GM23338 (cell line): Measurements from ENCODE around the gene ALDH3A2. TPM values are rescaled to one million over a fixed set of nuclear protein-coding genes. Genes with fewer than 3 reads are reported as not detected.

ENCODE experiments used
- ATAC-seq: fragments of 200-7000 bp; cut with Tn5 transposase; 3 replicates; pipeline ENCODE4 v1.9.1; 2020
- DNase-seq: peaks from one replicate; pipeline ENCODE4 v3.0.0-alpha.2; 2015; ENCODE audit warnings: low spot score
- H2AFZ ChIP-seq: fragments of 200-600 bp; sonication (generic); 2 replicates; pipeline ENCODE4 v1.8.0; 2016; ENCODE audit warnings: antibody characterized with exemption, mild to moderate bottlenecking, moderate library complexity
- H3F3A ChIP-seq: fragments of 200-600 bp; sonication (generic); replicated peaks from 2 replicates; pipeline ENCODE4 v1.8.0; 2017; ENCODE audit warnings: antibody characterized with exemption, mixed run types, low read depth
- H3K27ac ChIP-seq: fragments of 200-600 bp; sonication (generic); 2 replicates; pipeline ENCODE4 v1.6.1; 2016; ENCODE audit warnings: low read depth
- H3K27me3 ChIP-seq: fragments of 200-600 bp; sonication (generic); 2 replicates; pipeline ENCODE4 v1.8.0; 2016; ENCODE audit warnings: mild to moderate bottlenecking, mixed run types, moderate library complexity; ENCODE audit not compliant: insufficient read depth
- H3K36me3 ChIP-seq: fragments of 200-600 bp; sonication (generic); 2 replicates; pipeline ENCODE4 v1.8.0; 2016; ENCODE audit warnings: mild to moderate bottlenecking; ENCODE audit not compliant: insufficient read depth
- H3K4me1 ChIP-seq: fragments of 200-600 bp; sonication (generic); 2 replicates; pipeline ENCODE4 v1.8.0; 2016; ENCODE audit warnings: mild to moderate bottlenecking, moderate library complexity; ENCODE audit not compliant: insufficient read depth
- H3K4me2 ChIP-seq: fragments of 200-600 bp; sonication (generic); 2 replicates; pipeline ENCODE4 v1.7.1; 2017; ENCODE audit warnings: mixed run types
- H3K4me3 ChIP-seq: fragments of 200-600 bp; sonication (generic); 2 replicates; pipeline ENCODE4 v1.6.1; 2016; ENCODE audit warnings: mixed run types
- H3K79me2 ChIP-seq: fragments of 200-600 bp; sonication (generic); replicated peaks from 2 replicates; pipeline ENCODE4 v1.8.0; 2017; ENCODE audit warnings: mild to moderate bottlenecking; ENCODE audit not compliant: insufficient read depth
- H3K9me2 ChIP-seq: fragments of 200-600 bp; sonication (generic); 2 replicates; pipeline ENCODE4 v1.8.0; 2017; ENCODE audit not compliant: insufficient read depth
- H4K20me1 ChIP-seq: fragments of 200-600 bp; sonication (generic); replicated peaks from 2 replicates; pipeline ENCODE4 v1.8.0; 2017; ENCODE audit warnings: mild to moderate bottlenecking; ENCODE audit not compliant: insufficient read depth
- H3K27ac Mint-ChIP-seq: 2 replicates; pipeline ENCODE4 v1.8.0; 2020; ENCODE audit warnings: inconsistent platforms, mild to moderate bottlenecking, moderate library complexity, mixed read lengths
- H3K27me3 Mint-ChIP-seq: 3 replicates; pipeline ENCODE4 v1.8.0; 2022; ENCODE audit warnings: low read depth, mild to moderate bottlenecking, moderate library complexity, mixed read lengths, inconsistent platforms; ENCODE audit not compliant: insufficient read depth, poor library complexity
- H3K36me3 Mint-ChIP-seq: 3 replicates; pipeline ENCODE4 v1.8.0; 2021; ENCODE audit warnings: low read depth, mild to moderate bottlenecking, inconsistent platforms, moderate library complexity, mixed read lengths
- H3K4me1 Mint-ChIP-seq: 3 replicates; pipeline ENCODE4 v1.8.0; 2020; ENCODE audit warnings: mild to moderate bottlenecking, inconsistent platforms, mixed read lengths
- H3K4me3 Mint-ChIP-seq: 3 replicates; pipeline ENCODE4 v1.8.0; 2021; ENCODE audit warnings: moderate library complexity, mild to moderate bottlenecking, inconsistent platforms, mixed read lengths
- H3K9me3 Mint-ChIP-seq: 3 replicates; pipeline ENCODE4 v1.8.0; 2020; ENCODE audit warnings: moderate library complexity, mild to moderate bottlenecking, inconsistent platforms, mixed read lengths
- CREB1 ChIP-seq: fragments of 250-450 bp; sonication (Bioruptor Pico); IDR thresholded peaks from 2 replicates; pipeline ENCODE4 v1.5.0; 2020; ENCODE audit warnings: low read depth, mild to moderate bottlenecking, moderate library complexity
- CTCF ChIP-seq, 2 experiments: fragments of 200-600 bp in 1 of 2; sonication (generic) in 1 of 2; conservative IDR thresholded peaks; 2 replicates each; pipeline versions ENCODE4 v1.5.1 to v1.6.1; 2016 to 2017; ENCODE audit warnings: antibody characterized with exemption in 2 of 2, low read depth in 2 of 2, mild to moderate bottlenecking in 2 of 2, moderate library complexity in 1 of 2
- ETS1 ChIP-seq: IDR thresholded peaks from 2 replicates; pipeline ENCODE4 v1.6.1; 2016; ENCODE audit warnings: antibody characterized with exemption
- EZH2 ChIP-seq: fragments of 200-600 bp; sonication (generic); IDR thresholded peaks from one replicate; pipeline ENCODE4 v1.8.0; 2017; ENCODE audit warnings: antibody characterized with exemption, mild to moderate bottlenecking, low read depth; ENCODE audit not compliant: unreplicated experiment
- EZH2phosphoT487 ChIP-seq: fragments of 200-600 bp; sonication (generic); IDR thresholded peaks from one replicate; pipeline ENCODE4 v1.8.1; 2018; ENCODE audit warnings: antibody characterized with exemption; ENCODE audit not compliant: unreplicated experiment
- JUNB ChIP-seq: IDR thresholded peaks from one replicate; pipeline ENCODE4 v1.6.1; 2016; ENCODE audit warnings: antibody characterized with exemption; ENCODE audit not compliant: unreplicated experiment
- NANOG ChIP-seq: IDR thresholded peaks from 2 replicates; pipeline ENCODE4 v1.6.1; 2016; ENCODE audit warnings: antibody characterized with exemption, borderline replicate concordance
- POLR2AphosphoS5 ChIP-seq: IDR thresholded peaks from 2 replicates; pipeline ENCODE4 v1.6.1; 2016; ENCODE audit warnings: antibody characterized with exemption, low read depth
- REST ChIP-seq: IDR thresholded peaks from one replicate; pipeline ENCODE4 v1.6.1; 2018; ENCODE audit warnings: antibody characterized with exemption; ENCODE audit not compliant: unreplicated experiment
- STAT1 ChIP-seq: IDR thresholded peaks from one replicate; pipeline ENCODE4 v1.6.1; 2016; ENCODE audit warnings: antibody characterized with exemption; ENCODE audit not compliant: unreplicated experiment
- ZNF114 ChIP-seq: fragments of 250-450 bp; sonication (Bioruptor Pico); IDR thresholded peaks from 2 replicates; pipeline ENCODE4 v1.5.0; 2020; ENCODE audit warnings: mild to moderate bottlenecking, moderate library complexity
- ZNF331 ChIP-seq: fragments of 250-450 bp; sonication (Bioruptor Pico); IDR thresholded peaks from 2 replicates; pipeline ENCODE4 v1.5.0; 2020; ENCODE audit warnings: low read depth, mild to moderate bottlenecking, moderate library complexity
- ZNF462 ChIP-seq: fragments of 250-450 bp; sonication (Bioruptor Pico); IDR thresholded peaks from 2 replicates; pipeline ENCODE4 v1.5.0; 2020; ENCODE audit warnings: mild to moderate bottlenecking, moderate library complexity
- polyA plus RNA-seq: library from polyadenylated mRNA; unstranded; fragments of >200 nt; fragmentation: Nextera tagmentation; extraction: Ambion mirVana; gene quantifications from 2 replicates; pipeline ENCODE4 v1.2.1, GENCODE V29; 2016
- total RNA-seq: library from RNA; depleted of rRNA; stranded (reverse); fragments of >200 nt; shearing (Covaris generic); gene quantifications from 2 replicates; pipeline ENCODE4 v1.2.3, GENCODE V29; 2014

The ALDH3A2 gene
- total and polyA plus RNA-seq, 2 experiments from 2014 or later, result 31.3 to 159 TPM

DNA sequence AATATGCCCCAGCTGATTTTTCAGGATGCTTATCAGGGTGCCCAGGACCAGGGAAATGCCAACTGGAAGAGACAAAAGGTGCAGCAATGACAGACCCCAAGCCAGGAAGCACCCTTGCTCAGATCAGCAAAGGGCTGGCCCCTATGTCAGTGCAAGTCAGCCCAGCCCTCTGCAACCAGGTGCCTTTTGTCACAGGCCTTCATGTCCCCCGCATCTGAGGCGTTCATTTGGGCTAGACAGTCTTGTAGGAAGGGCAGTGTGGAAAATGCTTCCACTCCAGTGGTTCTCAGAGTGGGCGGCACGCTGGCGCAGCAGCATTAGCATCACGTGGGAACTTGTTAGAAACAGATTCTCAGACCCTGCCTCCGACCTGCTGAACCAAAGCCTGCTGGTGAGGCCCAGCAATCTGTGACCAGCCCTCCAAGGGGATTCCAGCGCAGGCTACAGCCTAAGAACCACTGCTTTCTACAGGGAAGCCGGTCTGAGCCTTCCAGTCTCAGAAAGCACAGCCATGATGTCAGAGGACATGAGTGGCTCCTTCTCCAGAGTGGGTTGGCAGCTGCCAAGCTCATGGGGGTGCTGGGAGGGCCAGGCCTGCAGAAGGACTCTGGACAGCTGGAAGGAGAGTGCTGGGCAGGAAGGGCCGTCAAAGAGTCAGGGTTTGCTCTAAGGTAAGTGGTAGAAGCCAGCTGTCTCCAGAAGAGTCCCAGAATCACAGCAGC, 54.7 kb downstream of the ALDH3A2 start:
- Mint-ChIP-seq H3K27me3 (peaks cover 8% of the 10 kb centered on the region), H3K4me1 (peaks cover 28% of the 10 kb centered on the region), H3K9me3 (no peaks in the 10 kb centered on the region), H3K4me3 (no peak overlapping the region; the same call in 2 of the 3 replicates), H3K27ac (no peak overlapping the region), H3K36me3 (no peaks in the 10 kb centered on the region)
- Histone ChIP-seq H3K79me2 (no peaks in the 10 kb centered on the region), H3K4me1 (peaks cover 9% of the 10 kb centered on the region; the same call in 1 of the 2 replicates), H3K27ac (no peak overlapping the region), H3K9me2 (no peaks in the 10 kb centered on the region), H3K27me3 (no peaks in the 10 kb centered on the region), H3K36me3 (no peaks in the 10 kb centered on the region), H3K4me3 (no peak overlapping the region), H3F3A (no peaks in the 10 kb centered on the region), H2AFZ (peak overlapping the region; percentile 47; the same call in 1 of the 2 replicates), H4K20me1 (no peaks in the 10 kb centered on the region), H3K4me2 (no peak overlapping the region)
- ATAC-seq (no peak), DNase-seq (no peak)
- TF ChIP-seq POLR2AphosphoS5 (no peak), STAT1 (no peak), EZH2 (no peak), CREB1 (CRISPR knock-in tag) (no peak), ETS1 (no peak), CTCF (conservative IDR thresholded peaks at IDR 0.05; ENCODE audit: low read depth in 2 of 2) (no peak), ZNF331 (CRISPR knock-in tag) (no peak), NANOG (no peak), EZH2phosphoT487 (no peak), ZNF462 (CRISPR knock-in tag) (no peak), REST (no peak), ZNF114 (CRISPR knock-in tag) (no peak), JUNB (no peak)
